CD4-positive, alpha-beta T cell treated with Interferon gamma for 1 hour (primary cell): ENCODE measurements around the gene ANKRD20A1.
"Not testable (repeated sequence)": the region's sequence is repeated elsewhere in the genome, so short reads cannot be mapped to it uniquely, and the experiment has no call there.

Experiments
- DNase-seq: peaks from one replicate; pipeline ENCODE4 v3.0.0-alpha.2; 2020

The ANKRD20A1 gene

GRCh38 chr9:67858871-67859270, at the start of gene ANKRD20A1:
Gene ANKRD20A1 (plus strand): TSS chr9:67858931. CDS start chr9:67859427, 496 bp downstream.
- peak; percentile 2 for DNase-seq

GRCh38 chr9:67832088-67832487, 26.6 kb upstream of the ANKRD20A1 start:
- DNase-seq: not testable (repeated sequence)
